ENCODE data around the gene HOXB13.

HOXB13 gene

DNA sequence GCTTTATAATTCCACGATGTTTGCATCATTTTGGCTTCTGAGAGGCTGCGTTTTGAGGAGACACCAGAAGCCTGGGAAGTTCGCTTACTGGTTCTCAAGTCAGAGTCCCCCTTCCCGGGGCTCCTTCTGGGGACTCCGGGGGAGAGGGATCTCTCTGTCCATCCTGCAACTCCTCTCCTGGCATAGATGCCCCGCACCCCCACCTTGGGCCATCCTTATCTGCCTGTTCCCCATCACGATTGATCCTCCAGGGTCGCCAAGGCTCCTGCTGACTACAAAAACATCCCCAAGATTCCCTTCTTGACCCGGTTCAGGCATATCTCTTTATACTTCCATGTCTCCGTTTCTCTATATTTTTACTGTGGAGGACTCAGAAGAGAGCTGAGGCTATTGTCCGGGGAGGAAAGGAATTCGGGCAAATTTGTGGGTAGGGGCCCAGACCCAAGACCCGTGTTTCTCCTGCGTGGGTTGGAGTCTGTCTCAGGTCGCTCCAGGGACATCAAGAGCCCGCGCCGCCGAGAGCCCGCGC, 18.4 kb upstream of the HOXB13 start:
- Histone ChIP-seq H3K27me3 (replicated peaks; ENCODE audit: control insufficient read depth, insufficient read depth, low read length) (peaks cover 95% of the 10 kb centered on the region), H3K36me3 (ENCODE audit: control insufficient read depth, insufficient read depth, low read length, severe bottlenecking) (no peaks in the 10 kb centered on the region), H3K9ac (ENCODE audit: low read length) (no peak overlapping the region), H3K4me1 (ENCODE audit: control insufficient read depth, insufficient read depth, low read length) (no peaks in the 10 kb centered on the region), H3K4me3 (ENCODE audit: low read length) (no peak overlapping the region), H3K9me3 (ENCODE audit: control insufficient read depth, low read length) (no peaks in the 10 kb centered on the region)
- DNase-seq (ENCODE audit: low read depth): no peak

GRCh38 chr17:48745381-48746275, 17.1 kb upstream of the HOXB13 start:
- Histone ChIP-seq H3K9me3 (ENCODE audit: control insufficient read depth, low read length) (peaks cover 1% of the 10 kb centered on the region), H3K4me3 (ENCODE audit: low read length) (no peak overlapping the region), H3K36me3 (ENCODE audit: control insufficient read depth, insufficient read depth, low read length, severe bottlenecking) (no peaks in the 10 kb centered on the region), H3K9ac (ENCODE audit: low read length) (no peak overlapping the region), H3K27me3 (replicated peaks; ENCODE audit: control insufficient read depth, insufficient read depth, low read length) (peaks cover 95% of the 10 kb centered on the region), H3K4me1 (ENCODE audit: control insufficient read depth, insufficient read depth, low read length) (no peaks in the 10 kb centered on the region)
- no peak for DNase-seq (ENCODE audit: low read depth)

DNA sequence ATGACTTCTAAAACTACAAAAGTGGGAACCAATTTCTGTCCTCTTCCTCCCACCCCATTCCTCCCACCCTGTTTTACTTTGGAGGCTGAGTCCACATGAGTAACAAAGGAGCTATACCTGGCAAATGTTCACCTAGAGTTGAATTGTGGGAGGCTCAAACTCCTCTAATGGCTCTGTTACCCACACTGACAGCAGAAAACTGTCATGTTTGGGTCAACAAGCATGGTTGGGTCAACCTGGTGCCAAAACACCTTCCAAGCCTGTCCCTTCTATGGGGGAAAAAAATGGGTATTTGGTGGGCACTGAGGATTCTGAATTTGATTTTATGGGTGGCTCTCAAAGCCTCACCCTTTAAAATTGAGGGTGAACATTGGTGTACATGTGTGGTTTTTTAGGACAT, 12.0 kb upstream of the HOXB13 start:
- H3K4me3 ChIP-seq (ENCODE audit: low read length): no peak overlapping the region
- H3K4me1 ChIP-seq (ENCODE audit: control insufficient read depth, insufficient read depth, low read length): no peaks in the 10 kb centered on the region
- no peaks in the 10 kb centered on the region for H3K36me3 ChIP-seq (ENCODE audit: control insufficient read depth, insufficient read depth, low read length, severe bottlenecking)
- peaks cover 89% of the 10 kb centered on the region for H3K27me3 ChIP-seq (replicated peaks; ENCODE audit: control insufficient read depth, insufficient read depth, low read length)
- no peak for DNase-seq (ENCODE audit: low read depth)
- H3K9me3 ChIP-seq (ENCODE audit: control insufficient read depth, low read length): peaks cover 2% of the 10 kb centered on the region
- H3K9ac ChIP-seq (ENCODE audit: low read length): no peak overlapping the region

DNA sequence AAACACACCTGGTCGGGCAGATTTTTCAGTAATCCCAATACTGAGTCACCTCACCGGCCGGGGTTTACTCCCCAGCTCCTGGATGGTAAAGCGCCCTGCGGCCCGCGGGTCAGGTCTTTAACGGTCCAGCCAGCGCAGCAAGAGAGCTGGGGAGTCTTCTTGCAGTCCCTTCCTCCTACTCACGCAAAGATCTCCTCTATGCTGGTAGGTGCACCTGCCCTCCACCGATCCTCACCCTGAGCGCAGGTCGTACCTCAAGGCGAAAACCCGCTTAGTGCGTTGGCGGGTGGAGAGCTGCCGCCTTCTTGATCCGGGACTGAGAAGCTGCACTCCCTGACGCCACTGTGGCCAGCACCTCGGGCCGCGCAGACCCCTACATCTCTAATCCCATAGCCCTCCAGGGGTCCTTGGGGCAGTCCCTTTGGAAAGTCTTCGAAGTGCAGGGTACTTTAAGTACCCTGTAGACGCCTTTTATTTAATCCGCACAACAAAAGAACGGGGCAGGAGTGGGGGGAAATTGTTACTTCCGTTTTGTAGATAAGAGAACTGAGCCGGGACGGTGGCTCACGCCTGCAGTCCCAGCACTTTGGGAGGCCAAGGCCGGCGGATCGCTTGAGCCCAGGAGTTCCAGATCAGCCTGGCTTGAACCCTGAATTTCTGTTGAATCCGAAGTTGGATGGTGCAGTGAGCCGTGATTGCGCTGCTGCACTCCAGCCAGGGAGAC, 10.4 kb upstream of the HOXB13 start:
- no peak for DNase-seq (ENCODE audit: low read depth)
- Histone ChIP-seq H3K27me3 (replicated peaks; ENCODE audit: control insufficient read depth, insufficient read depth, low read length) (peaks cover 93% of the 10 kb centered on the region), H3K36me3 (ENCODE audit: control insufficient read depth, insufficient read depth, low read length, severe bottlenecking) (no peaks in the 10 kb centered on the region), H3K4me1 (ENCODE audit: control insufficient read depth, insufficient read depth, low read length) (no peaks in the 10 kb centered on the region), H3K9me3 (ENCODE audit: control insufficient read depth, low read length) (peaks cover 2% of the 10 kb centered on the region), H3K4me3 (ENCODE audit: low read length) (no peak overlapping the region), H3K9ac (ENCODE audit: low read length) (no peak overlapping the region)

- H3K9ac ChIP-seq (ENCODE audit: low read length): no peak overlapping the region
- no peak for DNase-seq (ENCODE audit: low read depth)
Measured at GRCh38 chr17:48738424-48738802, 9.9 kb upstream of the HOXB13 start.

DNA sequence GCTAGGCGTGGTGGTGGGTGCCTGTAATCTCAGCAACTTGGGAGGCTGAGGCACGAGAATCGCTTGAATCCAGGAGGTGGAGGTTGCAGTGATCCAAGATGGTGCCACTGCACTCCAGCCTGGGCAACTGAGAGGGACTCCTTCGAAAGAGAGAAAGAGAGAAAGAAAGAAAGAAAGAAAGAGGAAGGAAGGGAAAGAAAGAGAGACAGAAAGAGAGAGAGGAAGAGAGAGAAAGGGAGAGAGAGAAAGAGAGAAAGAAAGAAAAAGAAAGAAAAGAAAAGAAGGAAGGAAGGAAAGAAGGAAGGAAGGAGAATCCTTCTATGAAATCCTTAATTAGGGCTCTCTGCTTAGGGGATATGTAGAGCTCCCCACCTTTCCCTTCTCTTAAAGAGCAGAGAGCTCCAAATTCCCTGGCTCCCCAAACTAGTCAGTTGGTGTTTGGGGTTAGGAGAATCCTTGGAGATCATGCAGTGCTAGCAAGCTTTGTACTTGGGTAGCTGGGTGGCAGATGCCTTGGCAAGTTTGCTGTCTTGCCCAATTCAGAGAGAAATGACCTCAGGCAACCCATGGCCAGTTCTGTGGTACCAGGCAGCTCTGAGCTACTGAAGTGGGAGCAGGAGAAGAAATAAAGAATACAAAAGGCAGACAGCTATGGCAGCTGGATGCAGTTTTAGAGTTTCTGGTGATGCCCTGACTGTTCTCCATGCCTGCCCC, 8.9 kb upstream of the HOXB13 start:
- Histone ChIP-seq H3K4me3 (ENCODE audit: low read length) (no peak overlapping the region), H3K9ac (ENCODE audit: low read length) (no peak overlapping the region), H3K27me3 (replicated peaks; ENCODE audit: control insufficient read depth, insufficient read depth, low read length) (peaks cover 93% of the 10 kb centered on the region), H3K36me3 (ENCODE audit: control insufficient read depth, insufficient read depth, low read length, severe bottlenecking) (no peaks in the 10 kb centered on the region), H3K4me1 (ENCODE audit: control insufficient read depth, insufficient read depth, low read length) (no peaks in the 10 kb centered on the region), H3K9me3 (ENCODE audit: control insufficient read depth, low read length) (peaks cover 2% of the 10 kb centered on the region)
- no peak for DNase-seq (ENCODE audit: low read depth)

More at GRCh38 chr17:48738424-48738802, 9.9 kb upstream of the HOXB13 start:
- Histone ChIP-seq H3K9me3 (ENCODE audit: control insufficient read depth, low read length) (peaks cover 2% of the 10 kb centered on the region), H3K27me3 (replicated peaks; ENCODE audit: control insufficient read depth, insufficient read depth, low read length) (peaks cover 93% of the 10 kb centered on the region), H3K4me1 (ENCODE audit: control insufficient read depth, insufficient read depth, low read length) (no peaks in the 10 kb centered on the region), H3K4me3 (ENCODE audit: low read length) (no peak overlapping the region), H3K36me3 (ENCODE audit: control insufficient read depth, insufficient read depth, low read length, severe bottlenecking) (no peaks in the 10 kb centered on the region)

DNA sequence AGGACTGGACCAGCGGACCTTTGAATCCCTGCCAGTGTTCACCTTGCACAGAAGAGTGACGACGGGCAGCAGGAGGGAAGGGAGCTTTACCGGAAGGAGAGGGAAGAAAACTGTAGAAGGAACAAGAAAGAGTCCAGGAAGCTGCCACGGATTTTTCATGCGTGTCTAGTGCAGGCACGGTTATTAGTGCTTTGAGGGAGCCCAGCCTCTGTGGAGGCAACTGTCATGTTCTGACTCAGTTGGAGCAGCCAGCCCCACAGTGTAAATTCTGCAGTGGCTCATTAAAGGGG, 6.5 kb upstream of the HOXB13 start:
- Histone ChIP-seq H3K4me3 (ENCODE audit: low read length) (no peak overlapping the region), H3K27me3 (replicated peaks; ENCODE audit: control insufficient read depth, insufficient read depth, low read length) (peaks cover 96% of the 10 kb centered on the region), H3K9ac (ENCODE audit: low read length) (no peak overlapping the region), H3K4me1 (ENCODE audit: control insufficient read depth, insufficient read depth, low read length) (no peaks in the 10 kb centered on the region), H3K36me3 (ENCODE audit: control insufficient read depth, insufficient read depth, low read length, severe bottlenecking) (no peaks in the 10 kb centered on the region), H3K9me3 (ENCODE audit: control insufficient read depth, low read length) (no peaks in the 10 kb centered on the region)
- no peak for DNase-seq (ENCODE audit: low read depth)

DNA sequence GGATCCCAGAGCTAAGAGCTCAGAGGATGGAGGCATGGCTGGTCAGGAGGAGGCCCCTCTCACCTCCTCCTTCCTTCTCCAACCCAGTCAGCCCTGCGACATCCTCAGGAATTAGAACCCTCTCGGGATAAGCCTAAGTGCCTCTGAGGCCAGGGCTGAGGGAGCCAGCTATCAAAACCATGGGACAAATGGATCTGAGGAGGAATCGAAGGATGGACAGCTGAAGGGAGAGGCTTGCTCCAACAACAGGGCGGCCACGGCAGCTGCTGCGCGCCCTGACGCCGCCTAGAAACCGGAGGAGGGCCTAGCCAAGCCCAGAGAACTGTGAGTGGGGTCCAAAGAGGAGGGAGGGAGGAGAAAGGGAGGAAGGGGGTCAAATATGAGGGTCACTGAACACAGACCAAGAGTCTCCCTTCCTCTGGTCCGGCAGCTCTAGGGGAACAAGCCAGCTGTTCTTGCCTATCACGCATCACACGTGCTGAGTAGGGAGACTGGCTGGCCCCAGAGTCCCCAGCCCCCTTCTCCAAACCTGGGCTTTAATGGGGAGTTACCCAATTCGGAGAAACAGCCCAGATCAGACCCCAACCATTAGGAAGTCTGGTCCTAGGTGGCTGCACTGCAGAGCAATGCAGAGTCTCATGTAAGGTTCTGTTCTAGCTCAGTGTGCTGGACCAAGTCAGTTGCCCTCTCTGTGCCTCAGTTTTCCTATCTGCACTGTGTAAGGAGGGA, 5.9 kb upstream of the HOXB13 start:
- H3K4me3 ChIP-seq (ENCODE audit: low read length): no peak overlapping the region

DNA sequence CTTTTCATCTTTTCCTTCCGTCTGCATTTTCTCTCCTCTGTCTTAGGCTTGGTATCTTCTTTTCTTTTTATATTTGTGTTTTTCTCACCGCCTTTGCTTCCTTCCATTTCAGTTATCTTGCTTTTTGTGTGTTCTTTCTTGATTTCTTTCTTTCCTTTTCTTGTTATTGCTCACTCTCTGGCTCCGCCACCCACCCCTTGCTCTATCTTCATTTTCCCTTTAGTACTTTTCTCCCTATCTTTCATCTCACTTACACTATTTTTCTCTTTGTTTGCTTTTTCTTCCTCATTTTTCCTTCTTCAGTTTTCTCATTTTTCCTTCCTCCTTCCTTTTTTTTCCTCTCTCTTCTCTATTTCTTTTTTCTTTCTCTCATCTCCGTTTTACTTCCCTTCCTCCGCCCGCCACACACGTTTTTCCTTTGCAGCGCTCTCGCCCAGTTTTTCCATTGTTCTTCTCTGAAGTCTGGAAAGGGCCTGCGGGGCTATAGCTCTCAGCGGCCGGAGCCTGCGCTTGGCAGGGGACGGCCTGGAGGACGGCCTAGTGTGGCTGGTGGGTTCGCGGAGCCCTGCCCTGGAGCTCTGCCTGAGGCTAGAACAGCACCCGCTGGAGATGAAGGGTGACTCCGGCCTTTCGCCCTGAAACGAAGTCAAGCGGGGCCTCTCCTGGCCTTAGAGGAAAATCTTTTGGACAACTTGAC, 5.2 kb upstream of the HOXB13 start:
- Histone ChIP-seq H3K4me1 (ENCODE audit: control insufficient read depth, insufficient read depth, low read length) (peaks cover under 1% of the 10 kb centered on the region), H3K9ac (ENCODE audit: low read length) (no peak overlapping the region), H3K36me3 (ENCODE audit: control insufficient read depth, insufficient read depth, low read length, severe bottlenecking) (no peaks in the 10 kb centered on the region), H3K27me3 (replicated peaks; ENCODE audit: control insufficient read depth, insufficient read depth, low read length) (peaks cover 95% of the 10 kb centered on the region), H3K4me3 (ENCODE audit: low read length) (no peak overlapping the region), H3K9me3 (ENCODE audit: control insufficient read depth, low read length) (no peaks in the 10 kb centered on the region)
- no peak for DNase-seq (ENCODE audit: low read depth)

More for the DNA sequence above, 5.9 kb upstream of the HOXB13 start:
- DNase-seq (ENCODE audit: low read depth): no peak
- H3K27me3 ChIP-seq (replicated peaks; ENCODE audit: control insufficient read depth, insufficient read depth, low read length): peaks cover 97% of the 10 kb centered on the region
- no peaks in the 10 kb centered on the region for H3K4me1 ChIP-seq (ENCODE audit: control insufficient read depth, insufficient read depth, low read length)
- no peak overlapping the region for H3K9ac ChIP-seq (ENCODE audit: low read length)
- no peaks in the 10 kb centered on the region for H3K36me3 ChIP-seq (ENCODE audit: control insufficient read depth, insufficient read depth, low read length, severe bottlenecking)
- H3K9me3 ChIP-seq (ENCODE audit: control insufficient read depth, low read length): no peaks in the 10 kb centered on the region

All from adipocyte (in vitro differentiated cells).